LNCaP clone FGC (cell line): ENCODE data around the gene DUSP16.

Experiments
- DNase-seq: peaks from one replicate; pipeline ENCODE4 v3.0.0-alpha.2; 2011; ENCODE audit warnings: low read depth
- H3K4me3 ChIP-seq: 2 replicates; pipeline ENCODE4 v1.5.1; 2011; ENCODE audit warnings: mild to moderate bottlenecking, low read depth, low read length, control low read depth
- TF ChIP-seq, protein P1 (sequence below): IDR thresholded peaks from 2 replicates; pipeline ENCODE4 v1.5.1; 2012; ENCODE audit warnings: mild to moderate bottlenecking; ENCODE audit not compliant: control insufficient read depth, insufficient read depth; ENCODE audit errors: extremely low read depth

The DUSP16 gene

DNA sequence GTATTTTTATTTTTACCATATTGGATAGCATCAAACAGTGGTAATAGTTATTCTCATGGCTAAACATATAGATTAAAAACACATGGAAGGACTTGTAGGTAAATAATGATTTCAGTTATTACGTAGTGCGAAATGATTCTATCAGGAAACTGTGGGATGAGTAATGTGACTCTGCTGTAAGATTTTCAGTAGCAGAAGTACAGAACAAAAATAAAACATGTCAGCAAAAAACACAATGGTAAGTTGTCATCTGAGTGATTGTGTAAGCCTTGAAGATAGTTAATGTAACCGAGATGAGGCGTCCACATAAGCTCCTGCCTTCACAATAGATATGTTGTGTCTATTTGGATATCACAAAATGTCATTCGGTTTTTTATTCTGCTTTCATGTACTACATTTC is 106.0 kb downstream of the DUSP16 start:
- H3K4me3 ChIP-seq = no peak overlapping the region
- TF ChIP-seq, protein P1, sequence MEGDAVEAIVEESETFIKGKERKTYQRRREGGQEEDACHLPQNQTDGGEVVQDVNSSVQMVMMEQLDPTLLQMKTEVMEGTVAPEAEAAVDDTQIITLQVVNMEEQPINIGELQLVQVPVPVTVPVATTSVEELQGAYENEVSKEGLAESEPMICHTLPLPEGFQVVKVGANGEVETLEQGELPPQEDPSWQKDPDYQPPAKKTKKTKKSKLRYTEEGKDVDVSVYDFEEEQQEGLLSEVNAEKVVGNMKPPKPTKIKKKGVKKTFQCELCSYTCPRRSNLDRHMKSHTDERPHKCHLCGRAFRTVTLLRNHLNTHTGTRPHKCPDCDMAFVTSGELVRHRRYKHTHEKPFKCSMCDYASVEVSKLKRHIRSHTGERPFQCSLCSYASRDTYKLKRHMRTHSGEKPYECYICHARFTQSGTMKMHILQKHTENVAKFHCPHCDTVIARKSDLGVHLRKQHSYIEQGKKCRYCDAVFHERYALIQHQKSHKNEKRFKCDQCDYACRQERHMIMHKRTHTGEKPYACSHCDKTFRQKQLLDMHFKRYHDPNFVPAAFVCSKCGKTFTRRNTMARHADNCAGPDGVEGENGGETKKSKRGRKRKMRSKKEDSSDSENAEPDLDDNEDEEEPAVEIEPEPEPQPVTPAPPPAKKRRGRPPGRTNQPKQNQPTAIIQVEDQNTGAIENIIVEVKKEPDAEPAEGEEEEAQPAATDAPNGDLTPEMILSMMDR = no peak
- DNase-seq = no peak

DNA sequence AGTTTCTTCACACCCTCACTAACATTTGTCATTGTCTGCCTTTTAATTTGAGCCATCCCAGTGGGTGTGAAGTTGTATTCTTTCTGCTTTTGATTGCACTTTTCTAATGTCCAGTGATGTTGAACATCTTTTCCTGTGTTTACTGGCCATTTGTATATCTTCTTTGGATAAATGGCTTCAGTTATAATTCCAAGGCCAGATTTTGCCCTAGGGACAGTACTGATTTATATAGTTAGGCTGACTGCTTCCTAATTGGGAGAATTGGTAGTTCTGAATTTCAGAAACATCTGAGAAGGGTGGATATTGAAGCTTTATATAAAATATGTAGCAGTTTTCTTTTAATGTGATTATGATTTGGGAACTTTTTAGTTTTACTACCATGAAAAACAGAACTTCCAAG is 108.3 kb downstream of the DUSP16 start:
- no peak overlapping the region for H3K4me3 ChIP-seq
- TF ChIP-seq, protein P1 = no peak

DNA sequence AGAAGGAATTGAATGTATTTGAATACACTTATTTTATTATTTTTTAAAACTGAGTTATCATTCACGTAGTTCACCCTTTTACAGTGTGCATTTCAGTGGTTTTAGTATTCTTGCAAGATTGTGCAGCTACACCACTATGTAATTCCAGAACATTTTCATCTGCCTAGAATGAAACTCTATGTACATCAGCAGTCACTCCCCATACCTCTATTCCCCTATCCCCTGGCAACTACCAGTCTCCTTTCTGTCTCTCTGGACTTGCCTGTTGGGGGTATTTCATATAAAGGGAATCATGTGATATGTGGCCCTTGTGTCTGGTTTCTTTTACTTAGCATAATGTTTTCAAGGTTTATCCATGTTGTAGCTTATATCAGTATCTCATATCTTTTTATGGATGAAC is 109.0 kb downstream of the DUSP16 start:
- DNase-seq = no peak
- H3K4me3 ChIP-seq = no peak overlapping the region
- TF ChIP-seq, protein P1 = no peak

More for the DNA sequence above, 108.3 kb downstream of the DUSP16 start:
- no peak for DNase-seq

DNA sequence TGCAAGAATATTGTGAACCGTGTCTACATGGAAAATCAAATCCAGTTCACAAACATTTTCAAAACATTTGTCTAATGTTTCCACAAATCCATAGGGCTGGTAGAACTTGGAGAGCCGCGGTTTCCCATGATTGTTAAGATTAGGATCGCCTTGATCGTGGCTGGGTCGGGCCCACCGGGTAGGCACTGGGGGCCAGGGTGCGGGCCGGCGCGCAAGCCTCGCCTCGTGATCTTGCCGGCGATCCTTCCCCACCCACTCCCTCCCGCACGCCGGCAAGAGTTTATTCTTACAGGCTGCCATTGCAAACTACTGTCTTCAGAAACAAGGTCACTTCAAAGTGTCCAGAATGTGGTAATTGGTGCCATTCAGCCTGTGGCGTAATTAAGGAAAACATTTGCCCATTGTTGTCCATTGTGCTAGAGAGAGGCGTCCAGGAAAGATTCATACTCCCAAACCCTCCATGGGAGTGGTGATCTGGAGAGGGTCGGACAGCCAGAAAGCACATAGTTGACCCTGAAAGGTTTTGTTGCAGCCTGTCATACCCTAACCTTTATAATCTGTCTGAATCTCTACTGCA is 110.2 kb downstream of the DUSP16 start:
- TF ChIP-seq, protein P1 = no peak
- H3K4me3 ChIP-seq = no peak overlapping the region
- DNase-seq = no peak

DNA sequence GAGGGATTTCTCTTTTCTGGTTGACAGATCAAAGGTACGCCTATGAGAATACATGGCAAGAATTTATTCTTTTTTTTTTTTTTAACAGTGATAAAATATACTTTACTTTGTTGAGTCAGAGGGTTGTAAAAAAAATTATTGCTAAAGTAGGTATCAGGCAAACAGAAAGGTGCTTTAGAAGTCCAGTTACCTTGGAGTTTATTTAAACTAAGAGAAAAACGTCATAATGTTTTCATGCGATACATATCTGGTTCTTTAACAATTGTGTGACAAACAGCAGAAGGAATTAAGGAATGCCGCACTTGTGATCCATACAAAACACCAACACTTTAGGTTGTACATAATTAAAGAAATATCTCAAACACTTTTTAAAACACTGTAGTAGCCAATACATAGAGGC is 111.6 kb downstream of the DUSP16 start:
- TF ChIP-seq, protein P1 = no peak
- peak; percentile 87 for DNase-seq
- no peak overlapping the region for H3K4me3 ChIP-seq

GRCh38 chr12:12450043-12450471 is 112.6 kb downstream of the DUSP16 start:
- no peak for DNase-seq
- TF ChIP-seq, protein P1 = no peak
- H3K4me3 ChIP-seq = peak overlapping the region; percentile 22; the same call in 1 of the 2 replicates

DNA sequence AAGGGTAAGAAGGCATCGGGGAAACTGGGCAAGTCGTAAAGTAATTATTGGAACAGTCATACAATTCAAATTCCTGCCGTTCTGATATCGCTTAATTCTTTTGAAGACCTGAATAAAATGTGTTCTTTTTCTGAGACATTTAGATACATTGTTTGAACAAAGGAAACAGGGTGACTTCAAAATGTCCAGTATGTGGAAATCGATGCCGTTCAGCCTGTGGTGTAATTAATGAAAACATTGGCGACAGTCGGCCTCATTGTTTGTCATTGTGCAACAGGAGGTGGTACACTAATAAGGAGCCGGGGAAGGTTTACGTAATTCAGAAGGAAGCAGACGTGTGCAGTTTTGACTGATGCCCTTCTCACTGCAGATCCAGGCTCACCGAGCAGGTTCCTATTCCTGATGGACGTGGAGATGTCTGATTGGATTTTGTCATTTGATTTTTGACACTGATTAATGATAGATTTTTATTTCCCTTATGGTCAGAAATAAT is 113.1 kb downstream of the DUSP16 start:
- DNase-seq = peak; percentile 95
- TF ChIP-seq, protein P1 = no peak

More for the DNA sequence above, 113.1 kb downstream of the DUSP16 start:
- no peak overlapping the region for H3K4me3 ChIP-seq
